GM12875 (cell line): Measurements from ENCODE around the gene DAGLB.
"Not testable (repeated sequence)": the region's sequence is repeated elsewhere in the genome, so short reads cannot be mapped to it uniquely, and the experiment has no call there.

ENCODE experiments used
- H3K4me3 ChIP-seq: one replicate; pipeline ENCODE4 v1.5.1; 2011; ENCODE audit warnings: low read depth, low read length, control low read depth
- TF ChIP-seq, protein P1 (sequence below): IDR thresholded peaks from 2 replicates; pipeline ENCODE4 v1.5.1; 2011; ENCODE audit warnings: low read depth, mild to moderate bottlenecking, control low read depth, inconsistent platforms, low read length, moderate library complexity, borderline replicate concordance; ENCODE audit not compliant: insufficient read depth

DAGLB gene

GRCh38 chr7:6380310-6381095 is 67.3 kb downstream of the DAGLB start:
- TF ChIP-seq, protein P1, sequence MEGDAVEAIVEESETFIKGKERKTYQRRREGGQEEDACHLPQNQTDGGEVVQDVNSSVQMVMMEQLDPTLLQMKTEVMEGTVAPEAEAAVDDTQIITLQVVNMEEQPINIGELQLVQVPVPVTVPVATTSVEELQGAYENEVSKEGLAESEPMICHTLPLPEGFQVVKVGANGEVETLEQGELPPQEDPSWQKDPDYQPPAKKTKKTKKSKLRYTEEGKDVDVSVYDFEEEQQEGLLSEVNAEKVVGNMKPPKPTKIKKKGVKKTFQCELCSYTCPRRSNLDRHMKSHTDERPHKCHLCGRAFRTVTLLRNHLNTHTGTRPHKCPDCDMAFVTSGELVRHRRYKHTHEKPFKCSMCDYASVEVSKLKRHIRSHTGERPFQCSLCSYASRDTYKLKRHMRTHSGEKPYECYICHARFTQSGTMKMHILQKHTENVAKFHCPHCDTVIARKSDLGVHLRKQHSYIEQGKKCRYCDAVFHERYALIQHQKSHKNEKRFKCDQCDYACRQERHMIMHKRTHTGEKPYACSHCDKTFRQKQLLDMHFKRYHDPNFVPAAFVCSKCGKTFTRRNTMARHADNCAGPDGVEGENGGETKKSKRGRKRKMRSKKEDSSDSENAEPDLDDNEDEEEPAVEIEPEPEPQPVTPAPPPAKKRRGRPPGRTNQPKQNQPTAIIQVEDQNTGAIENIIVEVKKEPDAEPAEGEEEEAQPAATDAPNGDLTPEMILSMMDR: no peak
- no peak overlapping the region for H3K4me3 ChIP-seq

- H3K4me3 ChIP-seq: no peak overlapping the region
- TF ChIP-seq, protein P1: no peak
These were observed 67.9 kb downstream of the DAGLB start for GRCh38 chr7:6379886-6380285.

GRCh38 chr7:6378556-6378955 is 69.2 kb downstream of the DAGLB start:
- not testable (repeated sequence) for H3K4me3 ChIP-seq

- no peak overlapping the region for H3K4me3 ChIP-seq
- TF ChIP-seq, protein P1: no peak
These were observed 70.9 kb downstream of the DAGLB start for GRCh38 chr7:6376820-6377219.

DNA sequence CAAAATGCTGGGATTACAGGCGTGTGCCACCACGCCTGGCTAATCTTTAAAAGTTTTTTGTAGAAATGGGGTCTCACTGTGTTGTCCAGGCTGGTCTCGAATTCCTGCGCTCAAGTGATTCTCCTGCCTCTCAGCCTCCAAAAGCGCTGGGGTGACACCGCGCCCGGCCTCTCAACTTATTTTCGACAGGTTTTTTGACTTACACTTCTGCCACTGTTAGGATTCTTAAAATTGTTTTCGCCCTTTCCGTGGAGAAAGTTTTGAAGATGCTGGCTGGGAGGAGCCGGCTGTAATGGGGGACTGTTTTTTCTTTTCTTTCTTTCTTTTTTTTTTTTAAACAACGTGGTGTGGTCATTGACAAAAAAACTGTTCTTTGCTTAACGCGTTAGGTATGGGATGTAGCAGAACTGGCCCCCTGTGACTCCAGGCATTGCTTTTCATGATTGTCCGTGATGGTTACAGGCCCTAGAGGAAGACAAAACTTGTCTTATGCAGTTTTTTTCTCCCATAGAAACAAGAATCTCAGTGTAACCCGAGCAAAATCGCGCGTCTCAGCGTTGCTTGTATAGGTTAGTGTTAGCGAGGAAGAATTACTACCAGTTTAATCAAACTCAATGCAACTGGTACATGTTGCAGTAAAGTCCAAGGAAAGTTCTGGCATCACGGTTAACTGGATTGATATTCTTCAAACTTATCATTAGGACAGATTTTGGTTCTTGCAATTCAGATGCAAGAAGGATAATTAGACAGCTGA is 72.2 kb downstream of the DAGLB start:
- TF ChIP-seq, protein P1: no peak
- H3K4me3 ChIP-seq: peak overlapping the region; percentile 74

- no peak overlapping the region for H3K4me3 ChIP-seq
- TF ChIP-seq, protein P1: no peak
These were observed 80.0 kb downstream of the DAGLB start for GRCh38 chr7:6367701-6368211.

GRCh38 chr7:6365451-6365850 is 82.3 kb downstream of the DAGLB start:
- H3K4me3 ChIP-seq: no peak overlapping the region
- TF ChIP-seq, protein P1: no peak
